HepG2 (cell line): ENCODE data around the gene STAB2. TPM values are rescaled to one million over a fixed set of nuclear protein-coding genes. Genes with fewer than 3 reads are reported as not detected.

ENCODE experiments used
- ATAC-seq: fragments of 200-7000 bp; cut with Tn5 transposase; 3 replicates; pipeline ENCODE4 v1.9.1; 2020; ENCODE audit warnings: mild to moderate bottlenecking, moderate library complexity
- BruUV-seq: library from RNA; stranded (reverse); fragments of 400-500 nt; replicated peaks from 2 replicates; lab custom pipeline; 2021; lab: Mats Ljungman, UMichigan
- CTCF ChIA-PET: fragments of 300-600 bp; formaldehyde crosslinking; extraction: SDS; loops from one replicate; lab custom pipeline; 2021; ENCODE audit warnings: low total read pairs, inconsistent platforms, low intra/inter-chr PET ratio; lab: Yijun Ruan, JAX
- POLR2A ChIA-PET: fragments of 350-600 bp; sonication (Branson Sonifier 250); formaldehyde crosslinking; loops from one replicate; lab custom pipeline; 2020; ENCODE audit warnings: antibody characterized with exemption, inconsistent platforms; lab: Yijun Ruan, JAX
- DNase-seq: peaks from one replicate; pipeline ENCODE4 v3.0.0-alpha.2; 2015; ENCODE audit warnings: low spot score
- FAIRE-seq: peaks from 3 replicates; lab custom pipeline; 2011; peaks lifted over from hg19 to GRCh38; lab: Jason Lieb, UNC
- H2AFZ ChIP-seq: one replicate; pipeline ENCODE4 v1.6.1; 2011; ENCODE audit warnings: low read length, inconsistent platforms
- H3K27ac ChIP-seq: fragments of 300-600 bp; 3 replicates; pipeline ENCODE4 v1.8.0; 2011; ENCODE audit warnings: mixed run types, mild to moderate bottlenecking, mixed read lengths, low read length, inconsistent platforms; ENCODE audit not compliant: insufficient read depth; ENCODE audit errors: extremely low read length
- H3K27me3 ChIP-seq, 2 experiments: fragments of 200-600 bp in 1 of 2; 2 replicates in 1 of 2; 3 replicates in 1 of 2; pipeline versions ENCODE4 v1.6.0 to v1.8.0; 2011; ENCODE audit warnings: low read length in 2 of 2, mild to moderate bottlenecking in 2 of 2, moderate library complexity in 2 of 2, inconsistent platforms in 1 of 2; ENCODE audit not compliant: insufficient read depth in 2 of 2, control insufficient read depth in 1 of 2
- H3K36me3 ChIP-seq, 2 experiments: fragments of 200-600 bp in 1 of 2; replicated peaks in 1 of 2; 2 replicates in 1 of 2; 3 replicates in 1 of 2; pipeline versions ENCODE4 v1.5.1 to v1.8.0; 2011; ENCODE audit warnings: low read length in 2 of 2, inconsistent platforms in 1 of 2; ENCODE audit not compliant: insufficient read depth in 2 of 2, control insufficient read depth in 1 of 2
- H3K4me1 ChIP-seq: 2 replicates; pipeline ENCODE4 v1.5.1; 2012; ENCODE audit warnings: low read length, inconsistent platforms; ENCODE audit not compliant: insufficient read depth
- H3K4me2 ChIP-seq: 2 replicates; pipeline ENCODE4 v1.6.0; 2011; ENCODE audit warnings: low read depth, low read length, inconsistent platforms
- H3K4me3 ChIP-seq, 3 experiments: fragments of 200-600 bp in 1 of 3; sonication (generic), shearing (Covaris generic) in 1 of 3; replicated peaks in 1 of 3; 2 replicates each; pipeline ENCODE4 v1.5.1; 2011 to 2016; ENCODE audit warnings: low read length in 3 of 3, inconsistent platforms in 2 of 3, low read depth in 2 of 3, mild to moderate bottlenecking in 2 of 3, control low read depth in 1 of 3, mixed read lengths in 1 of 3; ENCODE audit not compliant: insufficient read depth in 1 of 3
- H3K79me2 ChIP-seq: one replicate; pipeline ENCODE4 v1.6.1; 2011; ENCODE audit warnings: low read length, inconsistent platforms; ENCODE audit not compliant: insufficient read depth
- H3K9ac ChIP-seq: 2 replicates; pipeline ENCODE4 v1.6.0; 2011; ENCODE audit warnings: mild to moderate bottlenecking, low read depth, low read length, inconsistent platforms; ENCODE audit not compliant: insufficient read depth
- H3K9me3 ChIP-seq: 2 replicates; pipeline ENCODE4 v1.5.1; 2012; ENCODE audit warnings: mild to moderate bottlenecking, low read length
- H4K20me1 ChIP-seq: 2 replicates; pipeline ENCODE4 v1.6.0; 2011; ENCODE audit warnings: inconsistent platforms, mild to moderate bottlenecking, low read length, moderate library complexity; ENCODE audit not compliant: insufficient read depth
- KDM5B ChIP-seq: sonication (generic); formaldehyde crosslinking; IDR thresholded peaks from 2 replicates; pipeline ENCODE4 v1.4.0; 2020; ENCODE audit warnings: missing genetic modification reagents, mild to moderate bottlenecking, borderline replicate concordance
- LCORL ChIP-seq, 2 experiments: fragments of 450-650 bp in 1 of 2; sonication (generic) in 1 of 2; formaldehyde crosslinking in 1 of 2; IDR thresholded peaks; 2 replicates each; pipeline versions ENCODE4 v1.5.0 to v1.6.1; 2017 to 2020; ENCODE audit warnings: antibody characterized with exemption in 1 of 2, missing genetic modification reagents in 1 of 2
- ZFY ChIP-seq: sonication (generic); formaldehyde crosslinking; IDR thresholded peaks from 2 replicates; pipeline ENCODE4 v1.4.0; 2020; ENCODE audit warnings: missing genetic modification reagents
- ZMYM3 ChIP-seq: sonication (generic); formaldehyde crosslinking; IDR thresholded peaks from 2 replicates; pipeline ENCODE4 v1.5.1; 2020; ENCODE audit warnings: mild to moderate bottlenecking, missing genetic modification reagents
- ZNF329 ChIP-seq: sonication (generic); formaldehyde crosslinking; IDR thresholded peaks from 2 replicates; pipeline ENCODE4 v1.9.0; 2021; ENCODE audit warnings: low read depth, mild to moderate bottlenecking, missing genetic modification reagents
- ZNF768 ChIP-seq: sonication (generic); formaldehyde crosslinking; IDR thresholded peaks from 2 replicates; pipeline ENCODE4 v1.4.0; 2020; ENCODE audit warnings: missing genetic modification reagents
- WGBS: methylation state at CpG from one replicate; pipeline ENCODE4 v1.1.6; 2017; ENCODE audit warnings: low lambda C conversion rate; 5-methylcytosine and 5-hydroxymethylcytosine counted together
- in situ Hi-C: cut with HindIII; loops from 2 replicates; pipeline ENCODE4 v1.10.0; 2017; ENCODE audit warnings: low pct_unique_long_range_greater_than_20kb; ENCODE audit not compliant: extremely low pct_ligation_motif_present
- intact Hi-C: fragments of 100-400 bp; cut with micrococcal nuclease; formaldehyde crosslinking; loops from one replicate; pipeline ENCODE4 v1.10.0; 2022; ENCODE audit not compliant: unreplicated experiment
- polyA plus RNA-seq, 8 experiments: library from polyadenylated mRNA; depleted of rRNA in 3 of 8; stranded (reverse) in 7 of 8; unstranded in 1 of 8; fragments of >200 nt; fragmentation: Illumina TruSeq in 4 of 8; extraction: Trizol in 4 of 8; gene quantifications; 2 replicates each; pipeline versions ENCODE4 v1.2.1 to v1.2.3, GENCODE V29; 2011 to 2016; ENCODE audit warnings: low read depth in 4 of 8, missing spikeins in 1 of 8, mixed read lengths in 1 of 8; ENCODE audit not compliant: insufficient read depth in 1 of 8
- total RNA-seq, 5 experiments: library from RNA; depleted of rRNA; stranded (reverse); fragments of >200 nt; fragmentation: Illumina TruSeq; extraction: Trizol; gene quantifications; 2 replicates each; pipeline ENCODE4 v1.2.3, GENCODE V29; 2016; ENCODE audit warnings: low read depth in 1 of 5

The STAB2 gene
- total and polyA plus RNA-seq, 2 of the 13 experiments (the other 11 are each of a cell fraction or from before 2014, with no cell fraction given), result not detected

DNA sequence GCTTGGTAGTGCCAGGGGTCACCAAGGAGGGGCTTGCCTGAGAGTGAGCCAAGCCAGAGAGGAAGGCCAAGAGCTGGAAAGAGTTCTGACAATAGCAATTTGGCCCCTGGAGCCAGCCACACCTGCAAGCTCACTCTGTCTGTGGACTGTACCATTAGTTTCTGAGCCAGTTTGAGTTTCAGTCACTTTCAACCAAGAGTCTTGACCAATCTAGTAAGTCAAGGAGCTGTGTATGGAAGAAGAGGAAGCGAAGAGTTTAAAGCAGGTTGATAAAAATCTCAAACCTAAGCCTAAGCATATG lies 215.5 kb downstream of the STAB2 start:
- intact Hi-C loops, result loop anchor here (5.0 kb wide), 1 partner anchor 35 kb away; no protein-coding TSS in a partner anchor
- no peak for ATAC-seq
- no peaks in the 10 kb centered on the region for H3K9me3 ChIP-seq
- in situ Hi-C loops, result no loop called here
- peaks cover 55% of the 10 kb centered on the region for H3K4me1 ChIP-seq
- no peaks in the 10 kb centered on the region for H3K27me3 ChIP-seq
- ChIA-PET CTCF (no interaction called here), POLR2A (no interaction called here)
- WGBS, result 100% methylated on average over 1 of the region's 1 CpG
- no peak overlapping the region for H3K27ac ChIP-seq
- DNase-seq, result no peak
- H3K9ac ChIP-seq, result no peak overlapping the region
- H3K36me3 ChIP-seq, result peaks cover 4 to 15% of the 10 kb centered on the region in 2 experiments; a peak in 4 of 5 replicates
- H2AFZ ChIP-seq, result no peak overlapping the region
- no peak overlapping the region for H3K4me2 ChIP-seq
- BruUV-seq, result no TSS peak
- no peak for FAIRE-seq
- TF ChIP-seq ZNF329 (peak; percentile 94), KDM5B (CRISPR knock-in tag) (no peak)
- no peaks in the 10 kb centered on the region for H4K20me1 ChIP-seq
- H3K4me3 ChIP-seq, result no peak overlapping the region
- no peaks in the 10 kb centered on the region for H3K79me2 ChIP-seq

DNA sequence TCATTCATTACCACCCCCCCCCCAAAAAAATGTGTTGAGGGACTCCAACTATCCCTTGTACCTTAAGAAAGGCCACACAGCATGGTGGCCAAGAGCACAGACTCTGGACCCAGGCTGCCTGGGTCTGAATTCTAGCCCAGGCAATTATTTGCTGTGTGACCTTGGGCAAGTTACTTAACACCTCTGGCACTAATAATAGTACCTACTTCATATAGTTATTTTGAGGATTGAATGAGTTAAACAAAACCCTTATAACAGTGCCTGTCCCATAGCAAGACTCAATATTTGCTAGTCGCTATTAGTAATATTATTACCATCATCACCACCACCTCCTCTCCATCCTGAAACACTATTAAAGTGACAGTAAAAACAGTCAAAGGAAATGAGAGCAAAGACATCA lies 216.8 kb downstream of the STAB2 start:
- no TSS peak for BruUV-seq
- in situ Hi-C loops, result no loop called here

More for the DNA sequence above, 216.8 kb downstream of the STAB2 start:
- no peak overlapping the region for H3K4me2 ChIP-seq
- TF ChIP-seq LCORL (IDR thresholded peaks at IDR 0.05) (no peak), LCORL (CRISPR knock-in tag; IDR thresholded peaks at IDR 0.05) (no peak), ZMYM3 (CRISPR knock-in tag) (no peak), ZNF768 (CRISPR knock-in tag) (peak; percentile 40; the same call in 1 of the 2 replicates), ZFY (CRISPR knock-in tag) (no peak)
- ATAC-seq (no peak), FAIRE-seq (no peak), DNase-seq (no peak)
- ChIA-PET POLR2A (no interaction called here), CTCF (no interaction called here)
- H3K36me3 ChIP-seq, result peaks cover 4 to 7% of the 10 kb centered on the region in 2 experiments; a peak in 4 of 5 replicates
- peaks cover 55% of the 10 kb centered on the region for H3K4me1 ChIP-seq
- H3K9ac ChIP-seq, result no peak overlapping the region
- H2AFZ ChIP-seq, result no peak overlapping the region
- H3K9me3 ChIP-seq, result no peaks in the 10 kb centered on the region
- H3K27me3 ChIP-seq, result no peaks in the 10 kb centered on the region
- no peaks in the 10 kb centered on the region for H4K20me1 ChIP-seq
- 100% methylated on average over 1 of the region's 1 CpG for WGBS
- H3K4me3 ChIP-seq, result no peak overlapping the region
- no peaks in the 10 kb centered on the region for H3K79me2 ChIP-seq
- intact Hi-C loops, result loop anchor here (5.0 kb wide), 1 partner anchor 33 kb away; no protein-coding TSS in a partner anchor
- no peak overlapping the region for H3K27ac ChIP-seq
